HUES6 (cell line): ENCODE results near the gene FRMPD3.
"Not testable (repeated sequence)": the region's sequence is repeated elsewhere in the genome, so short reads cannot be mapped to it uniquely, and the experiment has no call there.

Source experiments
- H3K27ac ChIP-seq: 2 replicates; pipeline ENCODE4 v1.7.0; 2013; ENCODE audit warnings: low read depth, mild to moderate bottlenecking, low read length, inconsistent platforms
- H3K27me3 ChIP-seq: 2 replicates; pipeline ENCODE4 v1.6.1; 2013; ENCODE audit warnings: low read length; ENCODE audit not compliant: control insufficient read depth, insufficient read depth
- H3K36me3 ChIP-seq: 2 replicates; pipeline ENCODE4 v1.6.1; 2013; ENCODE audit warnings: low read length; ENCODE audit not compliant: control insufficient read depth, insufficient read depth
- H3K4me1 ChIP-seq: 2 replicates; pipeline ENCODE4 v1.6.1; 2013; ENCODE audit warnings: low read length; ENCODE audit not compliant: control insufficient read depth, insufficient read depth
- H3K4me3 ChIP-seq: 2 replicates; pipeline ENCODE4 v1.5.1; 2013; ENCODE audit warnings: low read depth, low read length
- H3K9ac ChIP-seq: one replicate; pipeline ENCODE4 v1.6.1; 2013; ENCODE audit warnings: mild to moderate bottlenecking, low read length
- H3K9me3 ChIP-seq: 2 replicates; pipeline ENCODE4 v1.6.1; 2013; ENCODE audit warnings: low read depth, low read length; ENCODE audit not compliant: control insufficient read depth, insufficient read depth

The FRMPD3 gene

DNA sequence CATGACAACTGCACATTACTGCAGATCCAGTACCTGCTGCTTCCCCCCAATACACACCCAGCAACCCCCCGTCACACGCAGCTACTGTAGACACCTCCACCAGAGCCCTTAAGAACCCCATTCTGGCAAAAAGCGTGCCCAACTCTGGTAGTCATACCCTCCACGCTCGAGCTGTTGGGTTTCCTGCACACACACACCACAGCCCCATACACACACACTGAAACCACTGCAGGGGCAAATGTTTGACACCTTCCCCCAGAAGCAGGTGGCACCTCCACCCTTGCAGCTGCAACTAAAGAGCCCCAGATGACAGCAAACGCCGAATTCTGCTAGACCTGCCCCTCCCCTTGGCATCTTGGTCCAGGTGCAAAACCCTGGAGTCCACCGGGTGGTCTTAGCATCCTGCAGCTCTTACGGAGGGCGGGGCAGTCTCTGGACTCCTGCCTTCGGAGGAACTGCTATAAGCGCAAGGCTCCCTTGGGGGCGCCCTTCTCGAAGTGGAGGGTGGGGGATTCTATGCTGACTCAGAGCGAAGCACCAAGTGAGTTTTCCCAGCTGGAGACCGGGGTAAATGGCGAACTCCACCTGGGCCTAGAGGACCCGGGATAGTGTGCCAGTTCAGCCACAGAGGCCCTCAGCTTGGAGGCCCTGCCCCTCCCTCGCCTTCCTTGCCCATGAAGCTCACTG is 1.5 kb downstream of the FRMPD3 start:
- peaks cover 81% of the 10 kb centered on the region for H3K27me3 ChIP-seq
- no peak overlapping the region for H3K9ac ChIP-seq
- H3K9me3 ChIP-seq = no peaks in the 10 kb centered on the region
- peak overlapping the region; percentile 83 for H3K4me3 ChIP-seq
- peaks cover 33% of the 10 kb centered on the region for H3K4me1 ChIP-seq
- H3K36me3 ChIP-seq = no peaks in the 10 kb centered on the region
- no peak overlapping the region for H3K27ac ChIP-seq

- Histone ChIP-seq H3K27me3 (peaks cover 79% of the 10 kb centered on the region), H3K27ac (no peak overlapping the region), H3K4me1 (peaks cover 33% of the 10 kb centered on the region), H3K4me3 (peak overlapping the region; percentile 83), H3K9me3 (no peaks in the 10 kb centered on the region), H3K9ac (no peak overlapping the region), H3K36me3 (no peaks in the 10 kb centered on the region)
Observed at GRCh38 chrX:107451731-107452130, 2.3 kb downstream of the FRMPD3 start.

DNA sequence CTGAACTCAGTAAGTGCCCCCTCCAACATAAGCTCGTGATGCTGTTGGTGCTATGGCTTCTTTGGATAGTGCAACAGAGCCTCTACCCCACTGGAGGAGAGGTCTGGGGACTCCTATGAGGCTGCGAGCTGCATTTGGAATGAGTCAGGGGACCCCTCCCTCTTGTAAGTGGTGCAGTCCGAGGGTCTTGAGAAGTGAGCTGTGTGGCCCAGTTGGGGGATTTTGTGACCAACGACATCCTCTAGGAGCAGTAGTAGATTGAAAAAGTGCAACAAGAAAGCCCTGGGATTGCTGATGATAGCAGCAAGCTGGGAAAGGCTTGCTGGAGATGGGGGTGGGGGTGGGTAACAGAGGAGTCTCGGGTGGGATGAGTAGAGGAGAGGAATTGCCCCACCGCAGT is 3.1 kb downstream of the FRMPD3 start:
- Histone ChIP-seq H3K9ac (no peak overlapping the region), H3K36me3 (no peaks in the 10 kb centered on the region), H3K9me3 (no peaks in the 10 kb centered on the region), H3K27ac (no peak overlapping the region), H3K4me1 (peaks cover 33% of the 10 kb centered on the region), H3K4me3 (no peak overlapping the region), H3K27me3 (peaks cover 79% of the 10 kb centered on the region)

GRCh38 chrX:107454302-107454701 is 4.8 kb downstream of the FRMPD3 start:
- Histone ChIP-seq H3K9me3 (no peaks in the 10 kb centered on the region), H3K4me3 (no peak overlapping the region), H3K9ac (no peak overlapping the region), H3K27ac (no peak overlapping the region), H3K36me3 (no peaks in the 10 kb centered on the region), H3K27me3 (peaks cover 77% of the 10 kb centered on the region), H3K4me1 (peaks cover 23% of the 10 kb centered on the region)

DNA sequence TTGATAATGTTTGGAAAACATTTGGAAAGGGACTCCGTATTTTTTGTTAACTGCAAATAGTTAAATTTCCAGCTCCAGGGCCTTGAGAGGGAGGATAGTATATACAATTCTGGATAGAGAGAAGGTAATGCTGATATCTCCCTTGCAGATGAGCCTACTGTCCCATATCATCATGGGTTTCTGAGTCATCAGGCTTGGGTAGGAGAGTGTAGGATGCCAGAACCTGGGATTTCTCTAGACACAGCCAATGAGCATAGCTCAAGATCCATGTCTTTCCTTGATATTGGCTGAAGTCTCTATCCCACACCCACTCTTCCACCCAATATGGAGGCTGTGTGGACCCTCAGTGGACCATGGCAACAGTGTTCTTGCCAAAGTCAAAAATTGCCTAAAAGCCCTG is 7.8 kb downstream of the FRMPD3 start:
- Histone ChIP-seq H3K27ac (no peak overlapping the region), H3K4me3 (no peak overlapping the region), H3K9me3 (no peaks in the 10 kb centered on the region), H3K4me1 (peaks cover 8% of the 10 kb centered on the region), H3K36me3 (no peaks in the 10 kb centered on the region), H3K9ac (no peak overlapping the region), H3K27me3 (peaks cover 78% of the 10 kb centered on the region)

DNA sequence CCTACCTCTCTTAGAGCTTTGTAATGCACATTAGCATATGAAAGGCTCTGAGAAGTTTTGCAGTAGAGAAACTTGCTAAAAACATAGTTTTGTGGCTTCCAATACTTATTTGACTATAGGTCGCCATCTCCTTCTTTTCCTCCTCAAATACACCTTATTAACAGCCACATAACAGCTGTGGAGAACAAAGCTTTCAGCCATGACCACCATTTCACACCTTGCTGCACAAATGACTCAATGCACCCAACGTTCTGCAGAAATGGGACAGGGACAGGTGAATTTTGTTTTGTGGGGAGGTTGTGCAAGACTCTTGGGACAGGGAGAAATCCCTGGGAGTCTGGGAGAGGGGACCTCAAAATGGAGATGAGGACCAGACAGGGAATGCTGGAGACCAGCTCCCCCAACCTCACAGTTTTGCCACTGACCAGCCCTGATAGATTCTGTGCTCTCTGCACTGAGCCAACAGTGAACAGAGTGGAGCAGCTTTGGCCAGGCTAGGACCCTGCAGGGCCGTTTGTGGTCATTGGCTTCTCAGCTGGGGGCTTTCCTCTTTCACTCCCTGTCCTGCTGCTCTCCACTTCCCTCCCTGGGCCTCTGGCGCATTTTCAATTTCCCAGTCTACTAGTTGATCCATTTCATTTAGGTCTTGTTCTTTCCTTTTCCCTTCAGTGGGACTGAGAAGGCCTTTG is 16.6 kb downstream of the FRMPD3 start:
- Histone ChIP-seq H3K36me3 (no peaks in the 10 kb centered on the region), H3K4me1 (peaks cover 12% of the 10 kb centered on the region), H3K9ac (no peak overlapping the region), H3K27ac (no peak overlapping the region), H3K4me3 (no peak overlapping the region), H3K27me3 (peaks cover 37% of the 10 kb centered on the region; the same call in 1 of the 2 replicates), H3K9me3 (no peaks in the 10 kb centered on the region)

GRCh38 chrX:107467271-107467670 is 17.8 kb downstream of the FRMPD3 start:
- H3K4me3 ChIP-seq = no peak overlapping the region
- H3K9ac ChIP-seq = no peak overlapping the region
- H3K9me3 ChIP-seq = no peaks in the 10 kb centered on the region
- peaks cover 32% of the 10 kb centered on the region; the same call in 1 of the 2 replicates for H3K27me3 ChIP-seq
- H3K4me1 ChIP-seq = peaks cover 12% of the 10 kb centered on the region
- H3K36me3 ChIP-seq = no peaks in the 10 kb centered on the region
- no peak overlapping the region for H3K27ac ChIP-seq

DNA sequence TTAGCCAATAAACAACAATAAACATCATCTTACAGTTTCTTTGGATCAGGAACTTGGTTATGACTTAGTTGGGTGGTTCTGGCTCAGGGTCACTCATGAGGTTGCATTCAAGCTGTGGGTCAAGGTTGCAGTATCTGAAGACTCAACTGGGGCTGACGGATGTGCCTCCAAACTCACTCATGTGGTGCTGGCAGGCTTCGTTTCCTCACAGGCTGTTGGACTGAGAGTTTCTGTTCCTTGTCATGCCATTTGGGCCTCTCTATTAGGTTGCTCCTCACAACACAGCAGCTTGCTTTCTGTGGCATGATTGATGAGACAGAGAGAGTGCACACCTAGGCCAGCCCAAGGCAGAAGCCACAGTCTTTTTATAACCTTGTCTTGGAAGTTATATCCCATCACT is 20.7 kb downstream of the FRMPD3 start:
- Histone ChIP-seq H3K27me3 (peaks cover 23% of the 10 kb centered on the region; the same call in 1 of the 2 replicates), H3K9me3 (no peaks in the 10 kb centered on the region), H3K36me3 (no peaks in the 10 kb centered on the region), H3K4me1 (peaks cover 12% of the 10 kb centered on the region), H3K9ac (no peak overlapping the region), H3K27ac (no peak overlapping the region), H3K4me3 (no peak overlapping the region)

DNA sequence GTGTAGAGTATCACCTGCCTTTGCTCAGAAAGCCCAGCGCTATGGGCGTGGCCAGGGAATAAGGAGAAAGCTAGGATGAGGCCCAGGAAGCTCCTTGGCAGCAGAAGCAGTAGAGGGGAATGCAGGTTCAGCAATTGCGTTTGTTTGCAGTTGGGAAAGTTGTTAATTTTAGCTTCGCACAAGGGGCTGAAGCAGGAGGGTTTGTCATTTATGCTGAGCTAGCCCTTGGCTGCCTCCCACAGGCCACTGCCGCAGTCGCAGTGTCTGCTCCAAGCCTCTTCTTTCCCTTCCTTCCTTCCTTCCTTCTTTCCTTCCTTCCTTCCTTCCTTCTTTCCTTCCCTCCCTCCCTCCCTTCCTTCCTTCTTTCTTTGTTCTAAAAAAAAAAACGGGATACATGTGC is 21.5 kb downstream of the FRMPD3 start:
- H3K4me3 ChIP-seq = no peak overlapping the region
- H3K27me3 ChIP-seq = peaks cover 26% of the 10 kb centered on the region; the same call in 1 of the 2 replicates
- H3K9ac ChIP-seq = no peak overlapping the region
- H3K27ac ChIP-seq = no peak overlapping the region
- H3K9me3 ChIP-seq = no peaks in the 10 kb centered on the region
- H3K36me3 ChIP-seq = no peaks in the 10 kb centered on the region
- H3K4me1 ChIP-seq = peaks cover 6% of the 10 kb centered on the region

- not testable (repeated sequence) for H3K9me3 ChIP-seq, H3K9ac ChIP-seq, H3K36me3 ChIP-seq, H3K27ac ChIP-seq, H3K4me3 ChIP-seq, H3K4me1 ChIP-seq
- H3K27me3 ChIP-seq = peaks cover 22% of the 10 kb centered on the region; the same call in 1 of the 2 replicates
Observed at GRCh38 chrX:107471420-107471819, 22.0 kb downstream of the FRMPD3 start.

DNA sequence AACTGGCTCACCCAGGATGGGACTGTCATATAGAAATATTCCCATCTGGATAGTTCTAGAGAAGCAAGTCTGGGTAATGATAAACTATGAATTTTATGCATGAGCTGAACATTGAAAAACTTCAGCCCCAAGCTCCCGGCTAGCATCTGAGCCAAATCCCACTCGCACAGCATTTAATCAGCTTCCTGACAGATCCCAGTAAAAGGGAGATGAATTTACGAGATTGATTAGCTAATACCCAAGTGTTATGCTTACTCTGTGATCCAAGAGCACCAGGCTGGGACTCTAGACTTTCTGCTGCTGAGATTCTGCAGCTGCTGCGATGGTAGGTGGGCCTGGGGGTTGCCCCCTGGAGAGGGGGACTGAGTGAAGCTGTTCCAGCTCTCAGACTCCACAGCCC is 28.0 kb downstream of the FRMPD3 start:
- Histone ChIP-seq H3K27ac (no peak overlapping the region), H3K9ac (no peak overlapping the region), H3K27me3 (peaks cover 22% of the 10 kb centered on the region; the same call in 1 of the 2 replicates), H3K4me3 (no peak overlapping the region), H3K4me1 (peaks cover 5% of the 10 kb centered on the region), H3K9me3 (no peaks in the 10 kb centered on the region), H3K36me3 (no peaks in the 10 kb centered on the region)
